KMS-11 (cell line): ENCODE results near the gene MMP14.
A peak's percentile ranks its signal among the peaks of the same experiment; 100 is the strongest.

Source experiments
- H2AFZ ChIP-seq: fragments of 200-600 bp; sonication (generic); 2 replicates; pipeline ENCODE4 v1.6.1; 2016; ENCODE audit warnings: antibody characterized with exemption, mixed run types, low read depth
- H3K27ac ChIP-seq: fragments of 200-600 bp; sonication (generic); 2 replicates; pipeline ENCODE4 v1.6.1; 2016; ENCODE audit warnings: mild to moderate bottlenecking, mixed run types
- H3K27me3 ChIP-seq: fragments of 200-600 bp; sonication (generic); 2 replicates; pipeline ENCODE4 v1.6.1; 2017; ENCODE audit warnings: mild to moderate bottlenecking, low read depth, mixed run types, moderate library complexity; ENCODE audit not compliant: insufficient read depth
- H3K36me3 ChIP-seq: fragments of 200-600 bp; sonication (generic); 2 replicates; pipeline ENCODE4 v1.6.1; 2017; ENCODE audit warnings: mild to moderate bottlenecking, mixed run types; ENCODE audit not compliant: insufficient read depth
- H3K4me1 ChIP-seq: fragments of 200-600 bp; sonication (generic); 2 replicates; pipeline ENCODE4 v1.6.1; 2016; ENCODE audit warnings: mild to moderate bottlenecking, low read depth, mixed run types; ENCODE audit not compliant: poor library complexity, severe bottlenecking
- H3K4me2 ChIP-seq: fragments of 200-600 bp; sonication (generic); 2 replicates; pipeline ENCODE4 v1.7.0; 2016; ENCODE audit warnings: mild to moderate bottlenecking, mixed run types
- H3K4me3 ChIP-seq: fragments of 200-600 bp; sonication (generic); IDR thresholded peaks from 2 replicates; pipeline ENCODE4 v1.6.1; 2017; ENCODE audit warnings: low read depth, low read length, mixed read lengths; ENCODE audit not compliant: insufficient read depth
- H3K79me2 ChIP-seq: fragments of 200-600 bp; sonication (generic); 2 replicates; pipeline ENCODE4 v1.6.1; 2016; ENCODE audit warnings: low read depth, mixed run types; ENCODE audit not compliant: insufficient read depth
- H3K9ac ChIP-seq: fragments of 200-600 bp; sonication (generic); 2 replicates; pipeline ENCODE4 v1.6.1; 2016; ENCODE audit warnings: mild to moderate bottlenecking, mixed run types
- H4K20me1 ChIP-seq: fragments of 200-600 bp; sonication (generic); 2 replicates; pipeline ENCODE4 v1.6.1; 2016; ENCODE audit warnings: mild to moderate bottlenecking, mixed run types; ENCODE audit not compliant: insufficient read depth
- TF ChIP-seq, protein P1 (sequence below): fragments of 200-600 bp; sonication (generic); conservative IDR thresholded peaks from 2 replicates; pipeline ENCODE4 v1.6.1; 2017; ENCODE audit warnings: low read depth, mild to moderate bottlenecking, antibody characterized with exemption, low read length, moderate library complexity, mixed read lengths

The MMP14 gene

DNA sequence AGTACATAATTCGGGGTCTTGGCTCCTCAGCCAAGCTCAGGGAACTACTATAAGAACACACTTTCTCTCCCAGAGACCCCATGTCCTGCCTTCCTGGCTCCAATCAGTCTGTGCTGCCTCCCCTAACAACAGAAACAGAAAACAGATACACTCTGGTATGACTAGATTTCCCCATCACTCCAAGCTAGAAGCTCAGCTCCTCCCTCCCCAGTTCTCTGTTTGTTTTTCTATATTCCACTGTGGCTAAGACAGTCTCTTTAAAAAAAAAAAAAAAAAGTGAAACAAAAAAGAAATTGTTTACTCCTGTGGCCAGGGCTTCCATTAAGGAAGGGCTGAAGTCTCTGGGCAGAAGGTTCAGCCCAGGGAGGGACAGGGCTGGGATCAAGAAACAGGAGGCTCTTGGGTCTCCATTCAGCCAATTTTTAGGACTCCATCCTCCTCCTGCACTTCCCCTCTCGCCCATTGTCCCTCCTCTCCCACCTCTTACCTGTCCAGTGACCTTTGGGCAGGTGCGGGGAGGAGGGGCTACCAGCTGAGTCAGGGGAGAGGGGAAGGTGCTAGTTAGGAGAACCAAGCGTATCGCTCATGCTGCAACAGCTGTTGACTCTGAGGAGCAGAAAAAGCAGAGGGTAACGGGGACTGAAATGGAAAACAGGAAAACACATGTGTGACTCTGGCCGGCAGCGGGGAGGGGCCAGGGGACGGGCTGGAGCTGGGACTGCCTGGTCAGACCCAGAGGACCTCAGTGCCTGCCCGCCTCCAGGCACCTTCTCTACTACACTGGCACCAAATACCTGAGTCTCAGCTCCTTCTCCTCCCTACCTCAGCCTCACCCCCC is 17.0 kb upstream of the MMP14 start:
- H3K27me3 ChIP-seq, result no peaks in the 10 kb centered on the region
- H3K4me1 ChIP-seq, result peaks cover 79% of the 10 kb centered on the region
- peak overlapping the region; percentile 49; the same call in 1 of the 2 replicates for H2AFZ ChIP-seq
- no peaks in the 10 kb centered on the region for H4K20me1 ChIP-seq
- no peak overlapping the region for H3K4me3 ChIP-seq
- no peaks in the 10 kb centered on the region for H3K79me2 ChIP-seq
- peak overlapping the region; percentile 92 for H3K4me2 ChIP-seq
- peak overlapping the region; percentile 80 for H3K27ac ChIP-seq
- no peaks in the 10 kb centered on the region for H3K36me3 ChIP-seq
- peak overlapping the region; percentile 53 for H3K9ac ChIP-seq
- TF ChIP-seq, protein P1, sequence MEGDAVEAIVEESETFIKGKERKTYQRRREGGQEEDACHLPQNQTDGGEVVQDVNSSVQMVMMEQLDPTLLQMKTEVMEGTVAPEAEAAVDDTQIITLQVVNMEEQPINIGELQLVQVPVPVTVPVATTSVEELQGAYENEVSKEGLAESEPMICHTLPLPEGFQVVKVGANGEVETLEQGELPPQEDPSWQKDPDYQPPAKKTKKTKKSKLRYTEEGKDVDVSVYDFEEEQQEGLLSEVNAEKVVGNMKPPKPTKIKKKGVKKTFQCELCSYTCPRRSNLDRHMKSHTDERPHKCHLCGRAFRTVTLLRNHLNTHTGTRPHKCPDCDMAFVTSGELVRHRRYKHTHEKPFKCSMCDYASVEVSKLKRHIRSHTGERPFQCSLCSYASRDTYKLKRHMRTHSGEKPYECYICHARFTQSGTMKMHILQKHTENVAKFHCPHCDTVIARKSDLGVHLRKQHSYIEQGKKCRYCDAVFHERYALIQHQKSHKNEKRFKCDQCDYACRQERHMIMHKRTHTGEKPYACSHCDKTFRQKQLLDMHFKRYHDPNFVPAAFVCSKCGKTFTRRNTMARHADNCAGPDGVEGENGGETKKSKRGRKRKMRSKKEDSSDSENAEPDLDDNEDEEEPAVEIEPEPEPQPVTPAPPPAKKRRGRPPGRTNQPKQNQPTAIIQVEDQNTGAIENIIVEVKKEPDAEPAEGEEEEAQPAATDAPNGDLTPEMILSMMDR, result no peak

DNA sequence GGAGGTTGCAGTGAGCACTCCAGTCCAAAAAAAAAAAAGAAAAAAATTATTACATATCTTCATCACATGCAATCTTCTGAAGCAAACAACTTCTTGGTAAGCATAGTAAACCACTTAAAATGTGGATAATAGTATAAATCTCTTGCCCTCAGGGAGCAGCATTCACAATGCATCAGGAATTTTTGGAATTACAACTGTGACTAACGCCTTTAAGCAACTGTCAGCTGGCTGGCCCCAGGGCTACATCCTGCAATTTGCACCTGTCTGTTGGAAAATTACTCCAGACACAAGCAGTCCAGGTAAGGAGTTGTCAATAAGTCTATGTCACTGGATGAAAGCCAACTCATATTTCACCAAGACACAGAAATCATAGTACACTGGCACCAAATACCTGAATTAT is 15.7 kb upstream of the MMP14 start:
- H4K20me1 ChIP-seq, result no peaks in the 10 kb centered on the region
- H3K9ac ChIP-seq, result no peak overlapping the region
- no peak overlapping the region for H3K27ac ChIP-seq

DNA sequence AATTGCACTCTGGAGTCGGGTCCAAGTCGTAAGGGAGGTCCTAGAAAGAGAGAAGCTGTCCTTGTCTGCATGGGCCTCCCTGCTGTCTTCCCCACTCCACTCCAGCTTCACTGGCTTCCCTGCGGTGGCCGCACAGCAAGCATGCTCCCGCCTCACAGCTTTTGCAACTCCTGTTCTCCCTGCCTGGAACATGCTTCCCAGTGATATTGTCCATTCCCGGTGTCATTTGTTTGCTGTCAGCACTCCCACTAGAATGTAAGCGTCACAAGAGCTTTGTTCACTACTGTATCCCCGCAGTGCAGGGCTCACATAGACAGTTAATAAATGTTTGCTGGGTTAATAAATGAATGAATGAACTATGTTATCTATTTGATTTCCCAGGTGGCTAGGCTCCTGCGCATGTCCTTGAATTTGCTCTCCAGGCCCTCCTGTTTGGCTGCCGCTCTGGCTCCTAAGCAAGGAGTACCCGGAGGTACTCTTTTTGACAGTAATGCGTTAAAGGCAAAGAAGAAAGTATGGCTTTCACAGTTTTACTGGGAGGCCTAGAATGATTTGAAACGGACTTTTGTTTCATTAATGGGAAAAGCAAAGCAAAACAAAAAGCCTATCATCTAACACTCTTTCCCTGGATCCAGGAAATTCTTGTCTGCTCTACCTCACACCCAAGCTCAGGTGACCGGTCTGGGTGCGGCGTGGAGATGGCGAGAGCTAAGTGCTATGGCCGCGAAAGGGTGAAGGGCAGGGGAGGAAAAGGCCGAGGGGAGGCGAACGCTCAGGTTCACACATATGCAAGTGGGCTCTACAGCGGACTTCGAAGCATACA is 15.0 kb upstream of the MMP14 start:
- Histone ChIP-seq H3K9ac (no peak overlapping the region), H3K36me3 (no peaks in the 10 kb centered on the region), H2AFZ (no peak overlapping the region), H3K4me3 (no peak overlapping the region), H3K27ac (no peak overlapping the region), H3K79me2 (no peaks in the 10 kb centered on the region), H4K20me1 (no peaks in the 10 kb centered on the region), H3K4me2 (no peak overlapping the region), H3K4me1 (peaks cover 72% of the 10 kb centered on the region), H3K27me3 (no peaks in the 10 kb centered on the region)
- TF ChIP-seq, protein P1, result no peak

More for the DNA sequence above, 15.7 kb upstream of the MMP14 start:
- Histone ChIP-seq H3K4me3 (no peak overlapping the region), H2AFZ (no peak overlapping the region), H3K4me2 (no peak overlapping the region), H3K27me3 (no peaks in the 10 kb centered on the region), H3K36me3 (no peaks in the 10 kb centered on the region), H3K4me1 (peaks cover 72% of the 10 kb centered on the region), H3K79me2 (no peaks in the 10 kb centered on the region)
- TF ChIP-seq, protein P1, result no peak

DNA sequence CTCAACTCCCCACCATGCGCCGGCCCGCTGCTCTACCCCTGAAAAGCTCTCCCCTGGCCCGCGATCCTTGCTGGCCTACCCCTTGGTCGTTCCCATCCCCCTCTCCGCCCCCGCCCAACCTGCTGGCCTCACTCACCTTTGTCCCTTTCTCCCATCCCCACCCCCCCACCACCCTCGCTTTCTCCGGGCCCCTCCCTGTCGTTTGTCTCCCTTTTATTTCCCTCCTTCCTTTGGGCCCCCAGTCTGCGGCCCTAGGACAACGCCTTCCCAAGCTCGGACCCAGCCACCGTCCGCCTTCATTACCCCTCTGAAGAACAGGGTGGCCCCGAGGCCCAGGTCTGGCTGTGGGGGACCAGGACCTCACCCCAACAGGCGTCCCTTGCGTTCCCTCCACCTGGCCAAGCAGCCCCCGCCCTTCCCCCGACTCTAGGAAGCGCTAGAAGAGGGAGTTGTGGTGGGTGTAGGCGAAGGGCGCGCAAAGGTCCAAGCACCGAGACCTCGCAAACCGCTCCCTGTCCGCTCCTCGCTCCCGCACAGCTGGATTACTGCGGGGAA is 14.3 kb upstream of the MMP14 start:
- Histone ChIP-seq H3K79me2 (no peaks in the 10 kb centered on the region), H3K27ac (no peak overlapping the region), H3K4me3 (no peak overlapping the region), H3K9ac (no peak overlapping the region), H3K4me1 (peaks cover 71% of the 10 kb centered on the region), H3K4me2 (no peak overlapping the region), H4K20me1 (no peaks in the 10 kb centered on the region), H3K27me3 (no peaks in the 10 kb centered on the region), H3K36me3 (no peaks in the 10 kb centered on the region), H2AFZ (no peak overlapping the region)
- TF ChIP-seq, protein P1, result no peak
